OCI-M1 (cell line): ENCODE measurements around the gene VIL1.

Experiments
- DNase-seq: peaks from one replicate; lab custom pipeline; 2025; lab: John Stamatoyannopoulos, UW

VIL1 gene

DNA sequence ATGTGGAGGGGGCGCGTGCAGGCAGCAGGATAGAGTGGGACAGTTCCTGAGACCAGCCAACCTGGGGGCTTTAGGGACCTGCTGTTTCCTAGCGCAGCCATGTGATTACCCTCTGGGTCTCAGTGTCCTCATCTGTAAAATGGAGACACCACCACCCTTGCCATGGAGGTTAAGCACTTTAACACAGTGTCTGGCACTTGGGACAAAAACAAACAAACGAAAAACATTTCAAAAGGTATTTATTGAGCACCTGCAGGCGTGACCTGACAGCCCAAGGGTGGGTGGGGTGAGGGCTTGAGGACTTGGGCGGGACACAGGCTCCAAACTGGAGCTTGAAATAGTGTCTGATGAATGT, 23.9 kb upstream of the VIL1 start:
- no peak for DNase-seq

DNA sequence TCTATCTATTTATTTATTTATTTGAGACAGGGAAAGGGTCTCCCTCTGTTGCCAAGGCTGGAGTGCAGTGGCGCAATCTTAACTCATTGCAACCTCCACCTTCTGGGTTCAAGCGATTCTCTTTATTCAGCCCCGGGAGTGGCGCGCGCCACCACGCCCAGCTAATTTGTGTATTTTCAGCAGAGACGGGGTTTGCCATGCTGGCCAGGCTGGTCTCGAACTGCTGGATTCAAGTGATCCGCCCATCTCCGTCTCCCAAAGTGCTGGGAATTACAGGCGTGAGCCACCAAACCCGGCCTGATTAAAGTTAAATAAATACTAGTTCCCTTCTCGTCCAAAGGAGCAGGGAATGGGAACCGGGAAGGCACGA, 23.5 kb upstream of the VIL1 start:
- no peak for DNase-seq

DNA sequence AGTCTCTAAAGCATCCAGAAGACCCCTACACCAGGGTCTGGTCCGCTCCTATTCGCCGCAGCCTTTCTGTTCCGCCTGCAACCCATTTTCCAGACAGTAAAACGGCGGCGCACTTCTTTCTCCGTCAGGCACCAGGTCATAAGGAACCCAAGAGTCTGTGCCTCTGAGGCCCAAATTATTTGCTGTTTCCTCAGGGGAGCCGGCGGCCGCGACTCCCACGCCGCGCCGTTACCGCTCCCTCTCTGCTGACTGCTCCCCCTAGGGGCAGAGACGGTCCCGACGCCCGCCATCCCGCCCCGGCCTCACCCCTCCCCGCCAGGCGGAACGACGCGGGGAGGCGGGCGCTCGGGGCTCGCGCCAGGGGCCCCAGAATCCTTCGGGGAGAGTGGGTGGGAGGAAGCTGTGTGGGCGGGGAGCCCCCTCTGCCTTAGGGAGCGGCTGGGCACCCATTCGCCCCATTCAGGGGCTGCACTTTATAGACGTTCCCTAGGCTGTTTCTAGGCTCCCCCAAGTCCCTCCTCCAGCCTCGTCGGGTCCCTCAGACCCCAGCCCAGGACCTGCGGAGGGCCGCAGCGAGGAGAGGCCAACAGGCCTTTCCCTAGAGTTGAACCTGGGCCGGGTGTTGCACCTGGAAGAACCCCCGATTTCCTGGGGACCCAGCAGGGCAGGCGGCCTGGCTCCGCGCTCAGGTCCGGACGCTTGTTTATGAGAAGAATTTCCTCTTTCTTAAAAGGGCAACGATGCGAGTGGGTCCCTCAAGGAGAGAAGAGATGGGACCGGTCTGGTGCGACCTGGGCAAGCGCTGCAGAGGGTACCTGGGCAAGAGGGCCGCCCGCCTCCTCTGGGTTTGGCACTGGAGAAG, 22.9 kb upstream of the VIL1 start:
- DNase-seq = peak; percentile 98

DNA sequence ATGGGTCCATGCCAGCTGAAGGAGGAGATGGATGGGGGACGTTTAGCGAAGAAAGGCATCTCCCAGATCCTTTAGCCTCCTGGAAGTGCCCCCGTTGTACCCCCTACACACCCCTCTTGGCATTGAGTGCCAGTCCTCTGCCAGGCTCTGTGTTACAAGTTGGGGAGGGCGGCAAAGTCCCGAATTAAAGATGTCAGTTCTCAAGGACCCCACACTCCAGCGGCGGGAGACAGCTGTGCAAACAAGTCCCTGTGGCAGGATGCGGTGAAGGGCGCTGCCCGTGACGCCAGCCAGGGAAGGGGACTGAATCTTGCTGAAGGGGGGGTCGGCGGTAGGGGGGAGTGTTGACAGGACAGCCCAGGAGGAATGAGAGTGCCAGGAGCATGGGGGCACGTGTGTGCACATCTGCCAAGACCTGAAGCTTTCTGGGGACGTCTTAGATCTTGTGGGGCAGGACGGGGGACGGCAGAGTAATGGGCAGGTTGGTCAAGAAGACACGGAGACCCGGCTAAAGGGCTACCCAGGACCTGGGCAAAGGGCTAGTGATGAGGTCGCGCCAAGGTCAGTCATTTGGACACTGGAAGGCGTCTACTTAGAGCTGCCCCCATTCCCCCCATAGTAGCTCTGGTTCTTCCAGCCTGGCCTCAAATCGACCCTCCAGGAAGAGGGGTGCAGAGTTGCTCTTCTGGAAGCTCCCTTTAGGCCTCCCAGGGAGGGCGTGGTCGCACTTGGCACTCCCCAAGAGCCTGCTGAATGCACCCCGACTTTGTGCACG, 22.0 kb upstream of the VIL1 start:
- peak; percentile 80 for DNase-seq

DNA sequence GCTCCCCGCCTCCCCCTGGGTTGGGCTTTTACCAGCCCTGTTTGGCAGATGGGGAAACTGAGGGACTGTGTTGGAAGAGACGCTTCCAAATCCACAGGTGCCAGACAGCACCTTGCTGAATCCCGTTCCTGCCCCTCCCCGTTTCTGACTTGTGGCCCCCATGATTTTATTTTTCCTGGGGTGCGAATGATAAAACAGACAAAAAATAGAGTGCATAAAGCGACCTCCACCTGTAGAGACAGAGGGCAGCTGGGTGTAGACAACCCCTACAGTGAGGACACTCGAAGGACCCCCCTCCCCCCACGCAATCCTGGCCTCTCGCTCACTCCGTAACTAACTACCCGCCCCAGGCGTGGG, 21.5 kb upstream of the VIL1 start:
- DNase-seq = no peak

DNA sequence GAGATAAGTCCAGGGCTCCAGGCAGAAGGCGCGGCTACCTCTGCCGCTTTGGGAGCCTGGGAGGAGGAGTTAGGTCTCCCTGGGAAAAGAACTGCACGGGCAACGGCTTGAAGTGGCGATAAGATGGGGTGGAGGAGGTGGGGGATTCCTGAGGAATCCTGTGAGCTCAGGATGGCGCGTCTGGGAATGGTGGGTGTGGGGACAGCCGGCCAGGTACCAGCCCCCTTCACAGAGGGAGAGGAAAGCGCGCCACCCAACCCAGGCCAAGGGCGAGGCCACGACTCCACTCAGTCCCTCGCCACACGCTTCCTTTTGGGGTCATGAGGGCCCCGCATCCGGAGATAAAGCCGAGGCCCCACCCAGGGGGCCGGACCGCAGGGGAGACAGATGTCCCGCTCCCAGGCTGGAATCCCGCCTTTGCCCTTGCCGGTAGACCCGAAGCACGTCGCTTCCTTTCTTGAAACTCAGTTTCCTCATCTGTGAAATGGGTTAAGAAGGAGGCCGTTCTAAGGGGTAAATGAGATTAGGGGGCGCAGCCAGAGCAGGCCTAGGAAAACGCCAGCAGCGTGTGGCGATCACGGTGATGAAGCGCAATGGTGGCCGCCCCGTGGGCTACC, 21.0 kb upstream of the VIL1 start:
- peak; percentile 95 for DNase-seq

DNA sequence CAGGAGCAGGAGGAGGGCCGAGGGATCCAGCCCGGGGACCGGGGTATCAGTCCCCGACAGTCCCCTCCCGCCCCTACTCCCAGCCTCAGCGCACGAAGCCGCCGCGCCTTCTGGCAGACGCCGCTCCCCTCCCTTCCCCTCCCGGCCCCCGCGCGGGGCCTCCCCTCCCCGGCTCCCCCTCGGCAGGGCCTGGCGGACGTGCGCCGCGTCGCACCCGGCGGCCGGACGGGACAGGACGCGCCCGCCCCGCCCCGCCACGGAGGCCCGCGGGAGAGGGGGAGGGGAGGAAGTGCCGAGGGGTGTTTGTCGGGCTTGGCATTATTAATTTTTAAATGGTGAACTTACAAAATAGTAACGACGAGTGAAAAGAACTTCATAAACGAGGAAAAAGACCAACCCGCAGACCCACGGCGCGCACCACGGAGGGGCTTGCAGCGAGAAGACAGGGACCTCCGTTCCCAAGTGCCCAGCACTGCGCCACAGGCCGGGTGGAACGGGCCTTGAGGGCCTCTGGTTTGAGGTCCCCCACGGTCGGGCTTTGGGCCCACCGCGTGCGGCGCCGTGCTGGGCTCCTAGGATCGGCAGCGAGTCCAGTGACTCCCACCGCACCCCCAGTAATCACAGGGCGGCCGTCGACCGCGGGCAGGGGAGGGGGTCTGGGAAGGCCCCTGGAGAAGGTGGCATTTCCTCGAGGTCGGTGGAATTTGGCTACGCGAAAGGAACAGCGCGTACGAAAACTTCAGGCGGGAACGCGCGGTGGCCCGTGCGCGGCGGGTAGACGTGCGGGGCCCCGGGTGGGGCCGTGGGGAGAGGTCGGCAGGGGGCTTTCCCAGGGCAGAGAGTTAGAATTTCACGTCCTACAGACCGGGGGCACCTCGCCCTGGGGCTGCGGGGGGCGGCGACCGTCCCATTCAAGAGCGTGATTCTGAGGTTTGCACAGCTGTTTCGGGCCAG, 20.2 kb upstream of the VIL1 start:
- DNase-seq = peak; percentile 89

DNA sequence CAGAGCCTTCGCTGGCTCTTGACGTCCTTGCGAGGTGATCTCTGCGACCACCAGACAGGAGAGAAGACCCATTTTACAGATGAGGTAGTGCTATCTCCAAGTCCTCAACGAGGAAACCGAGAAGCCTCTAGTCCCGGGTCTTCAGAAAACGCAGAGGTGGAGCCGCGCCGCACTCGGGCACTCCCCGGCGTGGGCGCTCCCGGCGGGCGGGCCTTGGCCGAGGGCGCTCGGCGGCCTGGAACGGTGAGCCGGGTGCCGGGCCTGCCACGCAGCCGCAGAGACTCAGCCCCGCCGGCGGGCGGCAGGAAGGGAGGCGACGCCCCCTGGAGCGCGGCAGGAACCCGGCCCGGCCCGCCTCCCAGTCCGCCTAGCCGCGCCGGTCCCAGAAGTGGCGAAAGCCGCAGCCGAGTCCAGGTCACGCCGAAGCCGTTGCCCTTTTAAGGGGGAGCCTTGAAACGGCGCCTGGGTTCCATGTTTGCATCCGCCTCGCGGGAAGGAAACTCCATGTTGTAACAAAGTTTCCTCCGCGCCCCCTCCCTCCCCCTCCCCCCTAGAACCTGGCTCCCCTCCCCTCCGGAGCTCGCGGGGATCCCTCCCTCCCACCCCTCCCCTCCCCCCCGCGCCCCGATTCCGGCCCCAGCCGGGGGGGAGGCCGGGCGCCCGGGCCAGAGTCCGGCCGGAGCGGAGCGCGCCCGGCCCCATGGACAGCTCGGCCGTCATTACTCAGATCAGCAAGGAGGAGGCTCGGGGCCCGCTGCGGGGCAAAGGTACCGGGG, 19.3 kb upstream of the VIL1 start, which contains the start of gene CTDSP1:
TSS of gene CTDSP1 (plus strand) at position 478 of the 776 bp plus-strand sequence. CDS start at position 701, 223 bp downstream.
- DNase-seq = peak; percentile 94

DNA sequence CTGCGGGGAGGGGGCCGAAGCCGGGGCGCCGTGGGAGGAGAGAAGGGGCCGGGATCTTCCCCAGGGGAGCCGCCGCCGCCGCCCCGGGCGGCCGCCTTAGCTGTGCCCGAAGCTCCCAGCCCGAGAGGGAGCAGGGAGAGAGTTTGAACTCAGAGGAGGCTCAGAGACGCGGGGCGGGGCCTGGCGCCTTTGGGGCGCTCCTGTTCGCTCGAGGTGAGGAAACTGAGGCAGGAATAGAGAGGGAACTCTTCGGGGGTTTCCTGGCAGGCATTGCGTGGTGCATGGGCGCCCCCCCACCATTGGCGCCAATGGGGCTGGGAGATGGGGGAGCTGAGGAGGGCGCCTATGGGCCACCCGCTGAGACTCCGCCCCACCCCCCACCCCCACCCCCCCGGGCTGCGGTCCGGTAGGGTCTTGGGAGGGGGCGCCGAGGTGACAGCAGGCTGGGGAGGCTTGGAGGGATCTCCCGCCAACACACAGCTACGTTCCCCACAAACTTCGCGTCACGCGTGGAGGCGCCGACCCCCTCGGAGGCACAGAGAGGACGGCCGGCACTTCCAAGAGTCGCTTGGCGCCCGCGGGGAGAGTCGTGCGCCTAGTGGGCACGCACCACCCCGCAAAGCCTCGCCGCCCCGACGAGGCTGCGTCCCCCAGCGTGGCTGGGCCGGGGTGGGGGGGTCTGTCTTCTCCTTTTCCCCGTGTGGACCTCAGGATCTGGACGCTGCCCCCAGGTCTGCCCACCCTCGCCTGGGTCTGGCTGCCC, 18.6 kb upstream of the VIL1 start:
- peak; percentile 69 for DNase-seq

DNA sequence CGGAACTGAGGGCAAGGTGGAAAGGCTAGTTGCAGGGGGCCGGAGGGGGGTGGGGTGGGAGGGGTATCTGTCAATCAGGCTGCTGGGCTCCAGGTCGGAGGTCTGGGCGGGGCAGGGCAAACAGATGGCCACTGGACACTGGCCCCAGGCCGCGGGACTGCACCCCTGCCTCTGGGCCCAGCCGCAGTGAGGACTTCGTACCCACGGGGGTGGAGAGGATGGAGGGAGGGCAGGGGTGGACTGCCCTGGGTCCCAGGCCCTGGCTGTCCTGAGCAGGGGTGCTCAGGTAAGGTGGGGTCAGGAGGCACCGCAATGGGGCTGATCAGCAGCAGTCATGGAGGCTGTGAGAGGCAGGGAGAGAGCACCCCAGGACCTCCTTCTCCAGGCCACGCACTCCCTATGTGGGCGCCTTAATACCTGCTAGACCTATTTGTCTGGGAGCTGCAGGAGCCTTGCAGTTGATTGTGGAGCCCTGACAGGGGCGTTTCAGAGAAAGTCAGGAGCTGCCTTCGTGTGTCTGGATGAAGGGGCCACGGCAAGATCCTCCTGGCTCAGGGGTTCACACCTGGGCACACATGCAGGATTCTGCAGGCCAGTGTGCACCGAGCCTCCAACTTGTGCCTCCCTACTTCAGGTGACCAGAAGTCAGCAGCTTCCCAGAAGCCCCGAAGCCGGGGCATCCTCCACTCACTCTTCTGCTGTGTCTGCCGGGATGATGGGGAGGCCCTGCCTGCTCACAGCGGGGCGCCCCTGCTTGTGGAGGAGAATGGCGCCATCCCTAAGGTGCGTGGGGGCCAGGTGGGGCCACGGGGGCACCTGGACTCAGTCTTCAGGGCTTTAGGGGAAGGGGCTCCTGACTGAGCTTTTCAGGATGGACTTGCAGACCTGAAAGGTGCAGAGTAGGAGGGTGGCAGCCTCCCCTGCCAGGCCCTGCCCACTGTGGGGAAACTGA, 17.7 kb upstream of the VIL1 start:
- peak; percentile 26 for DNase-seq

DNA sequence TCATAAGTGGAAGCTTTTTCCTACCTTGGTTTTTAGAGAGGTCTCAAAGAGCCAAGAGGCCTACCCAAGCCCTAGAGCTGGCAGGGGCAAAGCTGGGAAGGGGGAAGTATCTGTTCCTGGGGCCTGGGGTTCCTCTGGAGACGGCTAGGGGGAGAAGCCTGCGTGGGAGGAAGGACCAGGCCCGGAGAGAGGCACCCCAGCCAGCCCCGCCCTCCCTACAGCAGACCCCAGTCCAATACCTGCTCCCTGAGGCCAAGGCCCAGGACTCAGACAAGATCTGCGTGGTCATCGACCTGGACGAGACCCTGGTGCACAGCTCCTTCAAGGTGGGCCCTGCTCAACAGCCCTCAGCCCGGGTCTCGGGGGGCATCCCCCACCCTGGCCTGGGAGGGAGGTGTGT, 17.0 kb upstream of the VIL1 start:
- DNase-seq = no peak

DNA sequence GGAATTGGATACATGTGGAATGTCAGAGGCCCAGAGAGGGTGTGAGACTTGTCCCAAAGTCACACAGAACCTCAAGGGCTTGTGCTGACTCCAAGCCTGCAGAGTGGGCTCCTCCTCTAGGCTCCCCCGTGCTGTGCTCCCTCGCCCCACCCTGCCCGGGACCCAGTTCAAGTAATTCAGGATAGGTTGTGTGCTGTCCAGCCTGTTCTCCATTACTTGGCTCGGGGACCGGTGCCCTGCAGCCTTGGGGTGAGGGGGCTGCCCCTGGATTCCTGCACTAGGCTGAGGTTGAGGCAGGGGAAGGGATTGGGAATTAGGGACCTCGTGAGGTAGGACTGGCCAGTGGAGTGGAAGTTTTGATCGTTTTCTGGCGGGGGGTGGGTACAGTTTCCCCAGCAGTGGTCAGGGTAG, 16.4 kb upstream of the VIL1 start:
- no peak for DNase-seq

DNA sequence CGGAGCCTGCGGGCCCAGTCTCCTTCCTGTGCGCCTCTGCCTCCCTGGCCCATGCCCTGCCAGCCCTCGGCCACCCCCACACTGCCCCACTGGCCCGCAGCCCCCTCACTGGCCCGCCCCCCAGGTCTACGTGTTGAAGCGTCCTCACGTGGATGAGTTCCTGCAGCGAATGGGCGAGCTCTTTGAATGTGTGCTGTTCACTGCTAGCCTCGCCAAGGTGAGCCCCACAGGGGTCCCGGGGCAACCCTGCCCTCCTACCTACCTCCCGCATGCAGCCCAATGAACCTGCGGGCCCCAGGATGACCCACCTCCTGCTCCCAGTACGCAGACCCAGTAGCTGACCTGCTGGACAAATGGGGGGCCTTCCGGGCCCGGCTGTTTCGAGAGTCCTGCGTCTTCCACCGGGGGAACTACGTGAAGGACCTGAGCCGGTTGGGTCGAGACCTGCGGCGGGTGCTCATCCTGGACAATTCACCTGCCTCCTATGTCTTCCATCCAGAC, 16.0 kb upstream of the VIL1 start:
- no peak for DNase-seq

DNA sequence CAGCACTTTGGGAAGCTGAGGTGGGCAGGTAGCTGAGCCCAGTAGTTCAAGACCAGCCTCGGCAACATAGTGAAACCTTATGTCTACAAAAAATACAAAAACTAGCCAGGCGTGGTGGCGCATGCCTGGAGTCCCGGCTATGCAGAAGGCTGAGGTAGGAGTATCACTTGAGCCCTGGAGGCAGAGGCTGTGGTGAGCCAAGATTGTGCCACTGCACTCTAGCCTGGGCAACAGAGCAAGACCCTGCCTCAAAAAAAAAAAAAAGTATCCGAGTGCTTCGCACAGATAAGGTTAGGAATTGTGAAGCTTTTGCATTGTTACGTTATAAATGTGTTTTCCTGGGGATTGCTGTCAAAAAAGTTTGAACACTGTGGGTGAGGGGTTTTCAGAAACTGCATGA, 15.1 kb upstream of the VIL1 start:
- DNase-seq = no peak

DNA sequence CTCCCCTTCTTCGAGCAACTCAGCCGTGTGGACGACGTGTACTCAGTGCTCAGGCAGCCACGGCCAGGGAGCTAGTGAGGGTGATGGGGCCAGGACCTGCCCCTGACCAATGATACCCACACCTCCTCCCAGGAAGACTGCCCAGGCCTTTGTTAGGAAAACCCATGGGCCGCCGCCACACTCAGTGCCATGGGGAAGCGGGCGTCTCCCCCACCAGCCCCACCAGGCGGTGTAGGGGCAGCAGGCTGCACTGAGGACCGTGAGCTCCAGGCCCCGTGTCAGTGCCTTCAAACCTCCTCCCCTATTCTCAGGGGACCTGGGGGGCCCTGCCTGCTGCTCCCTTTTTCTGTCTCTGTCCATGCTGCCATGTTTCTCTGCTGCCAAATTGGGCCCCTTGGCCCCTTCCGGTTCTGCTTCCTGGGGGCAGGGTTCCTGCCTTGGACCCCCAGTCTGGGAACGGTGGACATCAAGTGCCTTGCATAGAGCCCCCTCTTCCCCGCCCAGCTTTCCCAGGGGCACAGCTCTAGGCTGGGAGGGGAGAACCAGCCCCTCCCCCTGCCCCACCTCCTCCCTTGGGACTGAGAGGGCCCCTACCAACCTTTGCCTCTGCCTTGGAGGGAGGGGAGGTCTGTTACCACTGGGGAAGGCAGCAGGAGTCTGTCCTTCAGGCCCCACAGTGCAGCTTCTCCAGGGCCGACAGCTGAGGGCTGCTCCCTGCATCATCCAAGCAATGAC, 14.4 kb upstream of the VIL1 start:
- no peak for DNase-seq

DNA sequence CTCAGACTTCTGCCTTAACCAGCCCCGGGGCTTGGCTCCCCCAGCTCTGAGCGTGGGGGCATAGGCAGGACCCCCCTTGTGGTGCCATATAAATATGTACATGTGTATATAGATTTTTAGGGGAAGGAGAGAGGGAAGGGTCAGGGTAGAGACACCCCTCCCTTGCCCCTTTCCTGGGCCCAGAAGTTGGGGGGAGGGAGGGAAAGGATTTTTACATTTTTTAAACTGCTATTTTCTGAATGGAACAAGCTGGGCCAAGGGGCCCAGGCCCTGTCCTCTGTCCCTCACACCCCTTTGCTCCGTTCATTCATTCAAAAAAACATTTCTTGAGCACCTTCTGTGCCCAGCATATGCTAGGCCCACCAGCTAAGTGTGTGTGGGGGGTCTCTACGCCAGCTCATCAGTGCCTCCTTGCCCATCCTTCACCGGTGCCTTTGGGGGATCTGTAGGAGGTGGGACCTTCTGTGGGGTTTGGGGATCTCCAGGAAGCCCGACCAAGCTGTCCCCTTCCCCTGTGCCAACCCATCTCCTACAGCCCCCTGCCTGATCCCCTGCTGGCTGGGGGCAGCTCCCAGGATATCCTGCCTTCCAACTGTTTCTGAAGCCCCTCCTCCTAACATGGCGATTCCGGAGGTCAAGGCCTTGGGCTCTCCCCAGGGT, 13.7 kb upstream of the VIL1 start:
- no peak for DNase-seq

DNA sequence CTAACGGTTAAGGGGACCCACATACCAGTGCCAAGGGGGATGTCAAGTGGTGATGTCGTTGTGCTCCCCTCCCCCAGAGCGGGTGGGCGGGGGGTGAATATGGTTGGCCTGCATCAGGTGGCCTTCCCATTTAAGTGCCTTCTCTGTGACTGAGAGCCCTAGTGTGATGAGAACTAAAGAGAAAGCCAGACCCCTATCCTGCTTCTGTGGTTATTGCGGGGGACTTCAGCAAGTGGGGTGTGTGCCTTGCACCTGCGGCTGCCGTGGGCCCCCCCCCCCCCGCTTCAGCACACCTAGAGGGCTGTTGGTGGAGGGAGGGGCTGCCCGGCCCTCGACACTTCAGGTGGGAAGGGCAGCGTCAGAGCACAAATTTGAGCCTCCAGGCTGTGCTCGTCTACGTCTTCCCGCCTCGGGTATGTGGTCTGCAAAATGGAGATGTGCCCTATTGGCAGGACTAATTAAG, 13.1 kb upstream of the VIL1 start:
- DNase-seq = peak; percentile 66
